ENCODE measurements around the gene ESPN. TPM values are rescaled to one million over a fixed set of nuclear protein-coding genes. Genes with fewer than 3 reads are reported as not detected.
A peak's percentile ranks its signal among the peaks of the same experiment; 100 is the strongest.

Gene ESPN
- total and polyA plus RNA-seq, 2 of the 8 experiments (the other 6 are each of a cell fraction or from before 2014, with no cell fraction given), result 5.2 to 16.3 TPM

GRCh38 chr1:6503884-6504602 lies 79.5 kb downstream of the ESPN start:
- H2BK120ac ChIP-seq (replicated peaks; ENCODE audit: low read depth, low read length), result no peak overlapping the region
- no peaks in the 10 kb centered on the region for H3K36me3 ChIP-seq (ENCODE audit: control insufficient read depth in 2 of 4, insufficient read depth in 4 of 4, low read length in 3 of 4)
- H3K79me2 ChIP-seq (ENCODE audit: control insufficient read depth in 1 of 2, insufficient read depth in 2 of 2, low read length in 2 of 2), result no peaks in the 10 kb centered on the region
- FAIRE-seq (no peak), DNase-seq (ENCODE audit: low read depth in 1 of 2, low spot score in 2 of 2) (no peak)
- H2AK5ac ChIP-seq (ENCODE audit: low read depth, low read length), result no peak overlapping the region
- peaks cover 0 to 3% (median 1%) of the 10 kb centered on the region in 4 experiments; a peak in 3 of 7 replicates for H3K27me3 ChIP-seq (replicated peaks in 1 of 4; ENCODE audit: control insufficient read depth in 3 of 4, extremely low read depth in 1 of 4, insufficient read depth in 3 of 4, low read length in 3 of 4)
- no peak overlapping the region for H3K9ac ChIP-seq (replicated peaks in 1 of 4; ENCODE audit: extremely low read depth in 1 of 4, low read depth in 3 of 4, low read length in 3 of 4)
- no peak overlapping the region for H2BK15ac ChIP-seq (ENCODE audit: low read length)
- no peaks in the 10 kb centered on the region; a peak in 1 of 7 replicates for H3K4me1 ChIP-seq (replicated peaks in 1 of 4; ENCODE audit: control insufficient read depth in 3 of 4, insufficient read depth in 4 of 4, low read length in 3 of 4)
- H2BK20ac ChIP-seq (ENCODE audit: low read length), result no peak overlapping the region
- no peak overlapping the region for H3K27ac ChIP-seq (ENCODE audit: low read depth, low read length)
- CTCF ChIA-PET (ENCODE audit: partially characterized antibody), result interaction anchor here (0.6 to 10.2 kb wide), 10 partner anchors 8 to 100 kb away, joined by 3 to 107 read pairs (median 3); partner anchors contain the start of gene PLEKHG5
- 82% methylated on average over 16 of the region's 20 CpGs; no CpG with 5 or more reads in 1 of the 2 experiments for WGBS, 2 experiments (ENCODE audit: extremely low coverage in 1 of 2, insufficient coverage in 1 of 2, insufficient read length in 1 of 2, insufficient replicate concordance in 2 of 2, low coverage in 1 of 2, low lambda C conversion rate in 2 of 2, missing lambda C conversion rate in 1 of 2)
- H3K9me3 ChIP-seq (ENCODE audit: insufficient read depth in 2 of 2, low read depth in 1 of 2, low read length in 1 of 2), result no peaks in the 10 kb centered on the region
- H2BK12ac ChIP-seq (ENCODE audit: low read depth, low read length), result no peak overlapping the region
- no peak overlapping the region for H3K14ac ChIP-seq (ENCODE audit: insufficient read length)
- TF ChIP-seq FOSL1 (IDR thresholded peaks at IDR 0.05; ENCODE audit: insufficient read depth, low read depth, low read length), result no peak
- no peak for TF ChIP-seq JUND (IDR thresholded peaks at IDR 0.05; ENCODE audit: low read length)
- no peak for TF ChIP-seq TAF7 (optimal IDR thresholded peaks at IDR 0.05; ENCODE audit: borderline replicate concordance, low read depth, low read length)
- TF ChIP-seq SP4 (IDR thresholded peaks at IDR 0.05; ENCODE audit: low read length), result no peak
- no peak for TF ChIP-seq SAP30 (IDR thresholded peaks at IDR 0.05; ENCODE audit: insufficient read depth, insufficient replicate concordance, low read length)
- no peak for TF ChIP-seq EGR1 (IDR thresholded peaks at IDR 0.05; ENCODE audit: borderline replicate concordance, low read depth, low read length)
- no peak for TF ChIP-seq KDM5A (IDR thresholded peaks at IDR 0.05; ENCODE audit: low read length)
- no peak for TF ChIP-seq BCL11A (IDR thresholded peaks at IDR 0.05; ENCODE audit: low read depth in 2 of 2, low read length in 2 of 2)
- no peak for TF ChIP-seq TBP (IDR thresholded peaks at IDR 0.05; ENCODE audit: low read depth, low read length)
- H4K20me1 ChIP-seq (replicated peaks in 1 of 2; ENCODE audit: control insufficient read depth in 1 of 2, insufficient read depth in 2 of 2, low read length in 2 of 2), result no peaks in the 10 kb centered on the region
- H3K23ac ChIP-seq (ENCODE audit: insufficient read length), result no peak overlapping the region
- no peak overlapping the region for H2BK5ac ChIP-seq (ENCODE audit: low read depth, low read length)
- no peak overlapping the region for H2AFZ ChIP-seq (ENCODE audit: low read length)
- no peak overlapping the region for H3K56ac ChIP-seq (replicated peaks; ENCODE audit: insufficient read length, low read depth, low read length)
- H4K5ac ChIP-seq (ENCODE audit: insufficient read length, low read depth, low read length), result no peak overlapping the region
- no peaks in the 10 kb centered on the region for H3K23me2 ChIP-seq (ENCODE audit: low read depth, low read length)
- H3K18ac ChIP-seq (ENCODE audit: extremely low read depth, low read length), result no peak overlapping the region; the same call in 1 of the 2 replicates
- H3K4ac ChIP-seq (replicated peaks; ENCODE audit: insufficient read length, low read depth, low read length), result no peak overlapping the region
- H4K8ac ChIP-seq (ENCODE audit: extremely low read depth, insufficient read depth, low read length), result peak overlapping the region; percentile 71
- H3K79me1 ChIP-seq (ENCODE audit: low read depth, low read length), result no peaks in the 10 kb centered on the region; the same call in 1 of the 2 replicates
- no peak overlapping the region for H3K4me2 ChIP-seq (ENCODE audit: insufficient read depth in 1 of 2, low read depth in 2 of 2, low read length in 2 of 2)
- no peak overlapping the region for H3K4me3 ChIP-seq (ENCODE audit: extremely low read depth in 1 of 4, insufficient read depth in 2 of 4, low read depth in 3 of 4, low read length in 4 of 4)
- POLR2A ChIA-PET (ENCODE audit: partially characterized antibody), result interaction anchor here (0.7 to 3.0 kb wide), 4 partner anchors 8 to 16 kb away, joined by 3 to 7 read pairs (median 5); partner anchors contain the start of gene PLEKHG5
- no peak overlapping the region for H4K91ac ChIP-seq (replicated peaks; ENCODE audit: insufficient read length, low read length)

Measured in H1 (cell line).